Measurements from ENCODE around the gene DEDD. TPM values are rescaled to one million over a fixed set of nuclear protein-coding genes. Genes with fewer than 3 reads are reported as not detected.
A peak's percentile ranks its signal among the peaks of the same experiment; 100 is the strongest.

The DEDD gene
- total and polyA plus RNA-seq, 10 of the 15 experiments (the other 5 are each of a cell fraction or from before 2014, with no cell fraction given) = 13.6 to 33.9 (median 30.3) TPM

GRCh38 chr1:161177112-161177935 is 44.9 kb upstream of the DEDD start, which contains the start of gene B4GALT3 (continued):
- peak; percentile 83 for TF ChIP-seq CREB1 (IDR thresholded peaks at IDR 0.05; ENCODE audit: low read depth)

GRCh38 chr1:161176468-161177111 is 44.1 kb upstream of the DEDD start:
- ATAC-seq = no peak; the same call in 2 of the 3 replicates
- FAIRE-seq = no peak
- Histone ChIP-seq H3K4me2 (ENCODE audit: control insufficient read depth, insufficient read depth) (peak overlapping the region; percentile 87), H3K4me3 (peak overlapping the region; percentile 90), H3K9me3 (replicated peaks; ENCODE audit: control insufficient read depth, insufficient read depth, low read length) (no peaks in the 10 kb centered on the region), H3K9ac (ENCODE audit: control insufficient read depth, insufficient read depth, low read length) (peak overlapping the region; percentile 69), H3K27ac (ENCODE audit: control insufficient read depth, insufficient read depth) (peak overlapping the region; percentile 87), H3K79me2 (ENCODE audit: control insufficient read depth, insufficient read depth, low read length) (peaks cover 23% of the 10 kb centered on the region), H2AFZ (ENCODE audit: control insufficient read depth, low read depth, low read length) (no peak overlapping the region), H4K20me1 (ENCODE audit: control insufficient read depth, insufficient read depth) (no peaks in the 10 kb centered on the region), H3K27me3 (replicated peaks in 1 of 2; ENCODE audit: control insufficient read depth in 2 of 2, insufficient read depth in 2 of 2, low read length in 1 of 2) (no peaks in the 10 kb centered on the region), H3K4me1 (ENCODE audit: control insufficient read depth, insufficient read depth, low read length) (peaks cover 27% of the 10 kb centered on the region), H3K36me3 (ENCODE audit: control insufficient read depth in 2 of 2, insufficient read depth in 2 of 2, low read length in 1 of 2) (peaks cover 7 to 30% of the 10 kb centered on the region in 2 experiments)
- no peak for TF ChIP-seq E4F1 (IDR thresholded peaks at IDR 0.05; ENCODE audit: borderline replicate concordance, partially characterized antibody)
- TF ChIP-seq IKZF1 (conservative IDR thresholded peaks at IDR 0.05) = 0 out of 2 replicates have a peak, but pooled peaks have one; percentile 4
- TF ChIP-seq PAX5 (IDR thresholded peaks at IDR 0.05; ENCODE audit: borderline replicate concordance, low read depth, low read length) = peak; percentile 98
- TF ChIP-seq EGR1 (IDR thresholded peaks at IDR 0.05; ENCODE audit: borderline replicate concordance in 1 of 2, low read depth in 2 of 2, low read length in 2 of 2) = 0 out of 3 replicates have a peak, but pooled peaks of 1 of the 2 experiments have one; percentile 1
- no peak for TF ChIP-seq HCFC1 (IDR thresholded peaks at IDR 0.05; ENCODE audit: low read length)
- ChIA-PET SMC1A (ENCODE audit: uncharacterized antibody, unreplicated experiment) (interaction anchor here (0.9 to 1.9 kb wide), 5 partner anchors 11 to 208 kb away, joined by 3 to 10 read pairs (median 4); partner anchors contain the start of genes PPOX and TOMM40L), RAD21 (ENCODE audit: unreplicated experiment) (interaction anchor here (0.8 to 2.9 kb wide), 3 partner anchors 11 to 49 kb away, joined by 3 to 21 read pairs (median 10); partner anchors contain the start of genes NDUFS2, PPOX and TOMM40L), POLR2A (interaction anchor here (0.6 to 1.9 kb wide), 4 partner anchors 10 to 546 kb away, joined by 7 to 14 read pairs (median 8); partner anchors contain the start of genes NDUFS2 and PPOX), CTCF (interaction anchor here (1.0 to 3.7 kb wide), 7 partner anchors 9 to 206 kb away, joined by 3 to 44 read pairs (median 7); partner anchors contain the start of genes PPOX and TOMM40L)
- WGBS (ENCODE audit: insufficient coverage, insufficient replicate concordance, low lambda C conversion rate, missing lambda C conversion rate) = 24% methylated on average over 16 of the region's 17 CpGs
- DNase-seq (ENCODE audit: low read depth, low spot score) = no peak
- in situ Hi-C loops (cut with MboI) = no loop called here
- BruUV-seq (replicated peaks) = TSS peak; percentile 58
- intact Hi-C loops (cut with micrococcal nuclease; ENCODE audit: unreplicated experiment) = no loop called here

Data from GM12878 (cell line).